HCT116 (cell line): ENCODE measurements around the gene ADGRL3. TPM values are rescaled to one million over a fixed set of nuclear protein-coding genes. Genes with fewer than 3 reads are reported as not detected.

Source experiments
- ATAC-seq: fragments of 200-7000 bp; cut with Tn5 transposase; 2 replicates; pipeline ENCODE4 v1.9.1; 2020; ENCODE audit warnings: mild to moderate bottlenecking, moderate library complexity
- BruUV-seq: library from RNA; stranded (reverse); fragments of 400-500 nt; replicated peaks from 2 replicates; lab custom pipeline; 2021; lab: Mats Ljungman, UMichigan
- CTCF ChIA-PET: fragments of 300-600 bp; sonication (Branson Sonifier 250); formaldehyde crosslinking; loops from one replicate; lab custom pipeline; 2021; ENCODE audit warnings: antibody characterized with exemption; lab: Charles Lee
- POLR2A ChIA-PET: fragments of 300-600, 350-600 bp; sonication (Branson Sonifier 250); formaldehyde crosslinking; loops from one replicate; lab custom pipeline; 2021; ENCODE audit warnings: antibody characterized with exemption; lab: Charles Lee
- RAD21 ChIA-PET, 2 experiments: fragments of 300-600 bp; sonication (Branson Sonifier 250); formaldehyde crosslinking; loops; one replicate each; lab custom pipeline; 2023; ENCODE audit warnings: low total read pairs in 2 of 2; ENCODE audit not compliant: uncharacterized antibody in 2 of 2, unreplicated experiment in 2 of 2, low non-redundant PET in 1 of 2; lab: Charles Lee
- DNase-seq: peaks from one replicate; pipeline ENCODE4 v3.0.0-alpha.2; 2010; ENCODE audit warnings: low read depth, low spot score
- H2AFZ ChIP-seq: fragments of 200-600 bp; shearing (Covaris generic), sonication (generic); 2 replicates; pipeline ENCODE4 v1.6.1; 2017; ENCODE audit warnings: low read depth, mixed run types, mixed read lengths, antibody characterized with exemption, low read length; ENCODE audit not compliant: poor library complexity, severe bottlenecking
- H3K27ac ChIP-seq: 2 replicates; pipeline ENCODE4 v1.5.1; 2012; ENCODE audit warnings: low read depth, low read length
- H3K27me3 ChIP-seq: fragments of 200-600 bp; sonication (generic); 2 replicates; pipeline ENCODE4 v1.6.1; 2016; ENCODE audit warnings: mixed run types, low read length, mixed read lengths; ENCODE audit not compliant: insufficient read depth
- H3K36me3 ChIP-seq, 2 experiments: fragments of 200-500 bp in 1 of 2; fragments of 200-600 bp in 1 of 2; sonication (Bioruptor generic) in 1 of 2; sonication (generic) in 1 of 2; 2 replicates each; pipeline versions ENCODE4 v1.5.1 to v1.6.1; 2014 to 2016; ENCODE audit warnings: low read length in 2 of 2, inconsistent platforms in 1 of 2, mixed read lengths in 1 of 2, mixed run types in 1 of 2; ENCODE audit not compliant: insufficient read depth in 2 of 2, control insufficient read depth in 1 of 2
- H3K4me1 ChIP-seq, 2 experiments: fragments of 200-600 bp in 1 of 2; sonication (generic) in 1 of 2; 2 replicates each; pipeline versions ENCODE4 v1.5.1 to v1.6.1; 2012 to 2017; ENCODE audit warnings: low read length in 2 of 2, inconsistent platforms in 1 of 2, mild to moderate bottlenecking in 1 of 2, mixed read lengths in 1 of 2, mixed run types in 1 of 2, moderate library complexity in 1 of 2; ENCODE audit not compliant: insufficient read depth in 2 of 2, control insufficient read depth in 1 of 2
- H3K4me2 ChIP-seq: fragments of 200-600 bp; sonication (generic); 2 replicates; pipeline ENCODE4 v1.6.1; 2017; ENCODE audit warnings: mixed run types, low read length, mixed read lengths
- H3K4me3 ChIP-seq, 2 experiments: fragments of 200-600 bp in 1 of 2; sonication (generic) in 1 of 2; replicated peaks in 1 of 2; 2 replicates each; pipeline ENCODE4 v1.5.1; 2011 to 2016; ENCODE audit warnings: low read length in 2 of 2, control low read depth in 1 of 2, low read depth in 1 of 2, mild to moderate bottlenecking in 1 of 2, mixed read lengths in 1 of 2, mixed run types in 1 of 2
- H3K79me2 ChIP-seq: fragments of 200-600 bp; sonication (generic); 2 replicates; pipeline ENCODE4 v1.6.1; 2017; ENCODE audit warnings: mild to moderate bottlenecking, mixed run types, low read length, moderate library complexity, mixed read lengths; ENCODE audit not compliant: insufficient read depth
- H3K9ac ChIP-seq: fragments of 200-600 bp; sonication (generic); 2 replicates; pipeline ENCODE4 v1.6.1; 2016; ENCODE audit warnings: low read length, mixed read lengths
- H3K9me2 ChIP-seq: fragments of 200-600 bp; sonication (generic), shearing (Covaris generic); 2 replicates; pipeline ENCODE4 v1.6.1; 2017; ENCODE audit warnings: mixed run types, mild to moderate bottlenecking, moderate library complexity; ENCODE audit not compliant: insufficient read depth
- H3K9me3 ChIP-seq, 2 experiments: fragments of 200-500 bp in 1 of 2; fragments of 200-600 bp in 1 of 2; sonication (Bioruptor generic) in 1 of 2; sonication (generic) in 1 of 2; 2 replicates each; pipeline ENCODE4 v1.6.1; 2014 to 2017; ENCODE audit warnings: low read length in 2 of 2, mixed read lengths in 2 of 2, inconsistent platforms in 1 of 2, low read depth in 1 of 2, mild to moderate bottlenecking in 1 of 2, mixed run types in 1 of 2, moderate library complexity in 1 of 2; ENCODE audit not compliant: control insufficient read depth in 1 of 2, insufficient read depth in 1 of 2
- H4K20me1 ChIP-seq: fragments of 200-600 bp; sonication (generic), shearing (Covaris generic); 2 replicates; pipeline ENCODE4 v1.6.1; 2017; ENCODE audit warnings: mixed run types, mild to moderate bottlenecking, moderate library complexity; ENCODE audit not compliant: insufficient read depth
- ATF3 ChIP-seq: IDR thresholded peaks from 2 replicates; pipeline ENCODE4 v1.6.1; 2012
- EGR1 ChIP-seq: IDR thresholded peaks from 2 replicates; pipeline ENCODE4 v1.6.1; 2012; ENCODE audit warnings: low read depth
- EZH2phosphoT487 ChIP-seq: fragments of 200-600 bp; IDR thresholded peaks from 2 replicates; pipeline ENCODE4 v1.6.1; 2018; ENCODE audit warnings: antibody characterized with exemption, borderline replicate concordance
- FOSL1 ChIP-seq: IDR thresholded peaks from 2 replicates; pipeline ENCODE4 v1.6.1; 2012; ENCODE audit warnings: low read depth
- JUND ChIP-seq: IDR thresholded peaks from 2 replicates; pipeline ENCODE4 v1.6.1; 2012
- MAX ChIP-seq: IDR thresholded peaks from 2 replicates; pipeline ENCODE4 v1.6.1; 2012
- POLR2A ChIP-seq: IDR thresholded peaks from 2 replicates; pipeline ENCODE4 v1.7.0; 2011; ENCODE audit warnings: borderline replicate concordance; ENCODE audit not compliant: insufficient read depth, insufficient read length; ENCODE audit errors: extremely low read depth
- POLR2AphosphoS5 ChIP-seq: IDR thresholded peaks from 2 replicates; pipeline ENCODE4 v1.6.1; 2011; ENCODE audit warnings: mild to moderate bottlenecking, low read depth, low read length, moderate library complexity
- RAD21 ChIP-seq: IDR thresholded peaks from 2 replicates; pipeline ENCODE4 v1.6.1; 2012; ENCODE audit warnings: low read depth, mild to moderate bottlenecking
- REST ChIP-seq: IDR thresholded peaks from 2 replicates; pipeline ENCODE4 v1.6.1; 2012; ENCODE audit warnings: low read depth
- SP1 ChIP-seq: IDR thresholded peaks from 2 replicates; pipeline ENCODE4 v1.6.1; 2012; ENCODE audit warnings: low read depth
- SRF ChIP-seq: IDR thresholded peaks from 2 replicates; pipeline ENCODE4 v1.6.1; 2012; ENCODE audit warnings: low read depth
- TCF7L2 ChIP-seq: IDR thresholded peaks from 2 replicates; pipeline ENCODE4 v1.7.0; 2011; ENCODE audit warnings: borderline replicate concordance, inconsistent platforms; ENCODE audit not compliant: insufficient read depth, insufficient read length; ENCODE audit errors: extremely low read depth
- YY1 ChIP-seq: IDR thresholded peaks from 2 replicates; pipeline ENCODE4 v1.6.1; 2011; ENCODE audit warnings: low read length, low read depth, moderate library complexity, mild to moderate bottlenecking; ENCODE audit not compliant: insufficient replicate concordance; ENCODE audit errors: extremely low read depth
- ZBTB33 ChIP-seq: IDR thresholded peaks from 2 replicates; pipeline ENCODE4 v1.6.1; 2011; ENCODE audit warnings: mild to moderate bottlenecking, low read length, moderate library complexity; ENCODE audit not compliant: insufficient replicate concordance; ENCODE audit errors: extremely low read depth
- ZNF274 ChIP-seq: fragments of 200-500 bp; sonication (Bioruptor generic); IDR thresholded peaks from 2 replicates; pipeline ENCODE4 v1.6.1; 2014; ENCODE audit warnings: mild to moderate bottlenecking, low read depth, low read length, inconsistent platforms
- intact Hi-C: fragments of 100-400 bp; cut with micrococcal nuclease; formaldehyde crosslinking; loops from 2 replicates; pipeline ENCODE4 v1.10.0; 2022
- total RNA-seq: library from RNA; stranded (reverse); gene quantifications from one replicate; pipeline ENCODE4 v1.2.1, GENCODE V29; 2021; ENCODE audit not compliant: unreplicated experiment

ADGRL3 gene
- total RNA-seq, 1 experiment from 2014 or later: not detected

GRCh38 chr4:61427818-61428495 is 227.8 kb downstream of the ADGRL3 start:
- no peak for ATAC-seq
- POLR2A ChIA-PET: no interaction called here
- RAD21 ChIA-PET: no interaction called here
- Histone ChIP-seq H3K9me3 (peaks cover 3 to 24% of the 10 kb centered on the region in 2 experiments; a peak in 2 of 4 replicates), H3K9me2 (no peaks in the 10 kb centered on the region), H3K4me2 (no peak overlapping the region), H3K27ac (no peak overlapping the region), H3K27me3 (no peaks in the 10 kb centered on the region), H4K20me1 (no peaks in the 10 kb centered on the region), H3K36me3 (no peaks in the 10 kb centered on the region), H3K79me2 (no peaks in the 10 kb centered on the region), H3K4me1 (no peaks in the 10 kb centered on the region), H3K4me3 (no peak overlapping the region), H3K9ac (no peak overlapping the region), H2AFZ (no peak overlapping the region)
- no peak for DNase-seq
- intact Hi-C loops: no loop called here
- no TSS peak for BruUV-seq
- TF ChIP-seq ZBTB33 (no peak), SP1 (no peak), RAD21 (no peak), ZNF274 (no peak), FOSL1 (no peak), MAX (no peak), ATF3 (no peak), TCF7L2 (no peak), SRF (no peak), EGR1 (no peak), JUND (no peak), YY1 (no peak), POLR2A (no peak), POLR2AphosphoS5 (no peak), EZH2phosphoT487 (no peak), REST (no peak)
- CTCF ChIA-PET: no interaction called here
